ENCODE results near the gene NCF4. TPM values are rescaled to one million over a fixed set of nuclear protein-coding genes. Genes with fewer than 3 reads are reported as not detected.

NCF4 gene
- total and polyA plus RNA-seq, 9 of the 15 experiments (the other 6 are each of a cell fraction or from before 2014, with no cell fraction given): 0.04 to 0.95 (median 0.33) TPM

DNA sequence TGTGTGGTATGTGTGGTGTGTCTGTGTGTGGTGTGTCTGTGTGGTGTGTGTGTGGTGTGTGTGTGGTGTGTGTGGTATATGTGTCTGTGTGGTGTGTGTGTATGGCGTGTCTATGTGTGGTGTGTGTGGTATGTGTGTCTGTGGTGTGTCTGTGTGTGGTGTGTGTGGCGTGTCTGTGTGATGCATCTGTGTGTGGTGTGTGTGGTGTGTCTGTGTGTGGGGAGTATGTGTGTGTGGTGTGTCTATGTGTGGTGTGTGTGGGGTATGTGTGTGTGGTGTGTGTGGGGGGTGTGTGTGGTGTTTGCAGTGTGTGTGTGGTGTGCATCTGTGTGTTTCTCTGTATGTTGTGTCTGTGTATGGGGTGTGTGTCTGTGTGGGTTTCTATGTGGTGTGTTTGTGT, 36.2 kb upstream of the NCF4 start:
- H2AFZ ChIP-seq (ENCODE audit: low read depth, low read length): no peak overlapping the region
- H3K36me3 ChIP-seq (ENCODE audit: control insufficient read depth, insufficient read depth, low read length): no peaks in the 10 kb centered on the region
- no peaks in the 10 kb centered on the region for H3K79me2 ChIP-seq (ENCODE audit: control insufficient read depth, insufficient read depth, low read length)
- H3K4me1 ChIP-seq (replicated peaks in 1 of 2; ENCODE audit: control insufficient read depth in 2 of 2, insufficient read depth in 2 of 2, low read length in 2 of 2): no peaks in the 10 kb centered on the region
- no peak overlapping the region for H3K9ac ChIP-seq (ENCODE audit: insufficient read depth in 1 of 2, low read depth in 2 of 2, low read length in 2 of 2)
- 0% methylated on average over 2 of the region's 2 CpGs for WGBS (ENCODE audit: insufficient coverage, low coverage, missing lambda C conversion rate)
- DNase-seq (ENCODE audit: extremely low read depth in 1 of 4, low spot score in 3 of 4): no peak
- H3K27me3 ChIP-seq (ENCODE audit: control insufficient read depth in 2 of 2, insufficient read depth in 2 of 2, low read length in 2 of 2): peaks cover 0 to 11% of the 10 kb centered on the region in 2 experiments; a peak in 3 of 5 replicates
- no peak overlapping the region for H3K4me2 ChIP-seq (ENCODE audit: insufficient read depth, low read length)
- ChIA-PET POLR2A (no interaction called here), CTCF (ENCODE audit: low intra/inter-chr PET ratio) (no interaction called here)
- ATAC-seq: no peak
- no peak overlapping the region for H3K4me3 ChIP-seq
- intact Hi-C loops (cut with micrococcal nuclease) (no loop called here), in situ Hi-C loops (cut with MboI) (no loop called here)
- TF ChIP-seq ZEB2 (IDR thresholded peaks at IDR 0.05) (no peak), ZC3H8 (IDR thresholded peaks at IDR 0.05) (no peak), ZNF785 (CRISPR knock-in tag; IDR thresholded peaks at IDR 0.05) (no peak), CBX2 (IDR thresholded peaks at IDR 0.05; ENCODE audit: insufficient read depth, low read length, poor library complexity, severe bottlenecking) (no peak), MCM5 (IDR thresholded peaks at IDR 0.05; ENCODE audit: low read depth) (no peak), NFATC3 (IDR thresholded peaks at IDR 0.05) (no peak), ZNF311 (CRISPR knock-in tag; IDR thresholded peaks at IDR 0.05) (no peak), ELF1 (tag; IDR thresholded peaks at IDR 0.05) (no peak)
- TF ChIP-seq, protein P1, sequence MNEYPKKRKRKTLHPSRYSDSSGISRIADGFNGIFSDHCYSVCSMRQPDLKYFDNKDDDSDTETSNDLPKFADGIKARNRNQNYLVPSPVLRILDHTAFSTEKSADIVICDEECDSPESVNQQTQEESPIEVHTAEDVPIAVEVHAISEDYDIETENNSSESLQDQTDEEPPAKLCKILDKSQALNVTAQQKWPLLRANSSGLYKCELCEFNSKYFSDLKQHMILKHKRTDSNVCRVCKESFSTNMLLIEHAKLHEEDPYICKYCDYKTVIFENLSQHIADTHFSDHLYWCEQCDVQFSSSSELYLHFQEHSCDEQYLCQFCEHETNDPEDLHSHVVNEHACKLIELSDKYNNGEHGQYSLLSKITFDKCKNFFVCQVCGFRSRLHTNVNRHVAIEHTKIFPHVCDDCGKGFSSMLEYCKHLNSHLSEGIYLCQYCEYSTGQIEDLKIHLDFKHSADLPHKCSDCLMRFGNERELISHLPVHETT (CRISPR knock-in tag; conservative IDR thresholded peaks at IDR 0.05 in 1 of 2, IDR thresholded peaks at IDR 0.05 in 1 of 2): no peak
- TF ChIP-seq, protein P2, sequence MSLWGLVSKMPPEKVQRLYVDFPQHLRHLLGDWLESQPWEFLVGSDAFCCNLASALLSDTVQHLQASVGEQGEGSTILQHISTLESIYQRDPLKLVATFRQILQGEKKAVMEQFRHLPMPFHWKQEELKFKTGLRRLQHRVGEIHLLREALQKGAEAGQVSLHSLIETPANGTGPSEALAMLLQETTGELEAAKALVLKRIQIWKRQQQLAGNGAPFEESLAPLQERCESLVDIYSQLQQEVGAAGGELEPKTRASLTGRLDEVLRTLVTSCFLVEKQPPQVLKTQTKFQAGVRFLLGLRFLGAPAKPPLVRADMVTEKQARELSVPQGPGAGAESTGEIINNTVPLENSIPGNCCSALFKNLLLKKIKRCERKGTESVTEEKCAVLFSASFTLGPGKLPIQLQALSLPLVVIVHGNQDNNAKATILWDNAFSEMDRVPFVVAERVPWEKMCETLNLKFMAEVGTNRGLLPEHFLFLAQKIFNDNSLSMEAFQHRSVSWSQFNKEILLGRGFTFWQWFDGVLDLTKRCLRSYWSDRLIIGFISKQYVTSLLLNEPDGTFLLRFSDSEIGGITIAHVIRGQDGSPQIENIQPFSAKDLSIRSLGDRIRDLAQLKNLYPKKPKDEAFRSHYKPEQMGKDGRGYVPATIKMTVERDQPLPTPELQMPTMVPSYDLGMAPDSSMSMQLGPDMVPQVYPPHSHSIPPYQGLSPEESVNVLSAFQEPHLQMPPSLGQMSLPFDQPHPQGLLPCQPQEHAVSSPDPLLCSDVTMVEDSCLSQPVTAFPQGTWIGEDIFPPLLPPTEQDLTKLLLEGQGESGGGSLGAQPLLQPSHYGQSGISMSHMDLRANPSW (CRISPR knock-in tag; IDR thresholded peaks at IDR 0.05): no peak
- TF ChIP-seq, protein P3, sequence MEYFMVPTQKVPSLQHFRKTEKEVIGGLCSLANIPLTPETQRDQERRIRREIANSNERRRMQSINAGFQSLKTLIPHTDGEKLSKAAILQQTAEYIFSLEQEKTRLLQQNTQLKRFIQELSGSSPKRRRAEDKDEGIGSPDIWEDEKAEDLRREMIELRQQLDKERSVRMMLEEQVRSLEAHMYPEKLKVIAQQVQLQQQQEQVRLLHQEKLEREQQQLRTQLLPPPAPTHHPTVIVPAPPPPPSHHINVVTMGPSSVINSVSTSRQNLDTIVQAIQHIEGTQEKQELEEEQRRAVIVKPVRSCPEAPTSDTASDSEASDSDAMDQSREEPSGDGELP (CRISPR knock-in tag; IDR thresholded peaks at IDR 0.05; ENCODE audit: borderline replicate concordance): no peak
- H3K9me1 ChIP-seq (ENCODE audit: control insufficient read depth, insufficient read depth, low read length): no peaks in the 10 kb centered on the region
- FAIRE-seq: no peak
- no TSS peak for BruUV-seq (replicated peaks)
- no peaks in the 10 kb centered on the region for H4K20me1 ChIP-seq (replicated peaks; ENCODE audit: control insufficient read depth, insufficient read depth, low read length)
- no peaks in the 10 kb centered on the region for H3K9me3 ChIP-seq (replicated peaks; ENCODE audit: control insufficient read depth, insufficient read depth, low read depth, low read length)
- no peak overlapping the region for H3K27ac ChIP-seq (ENCODE audit: extremely low read depth, low read depth, low read length)

Measured in K562 (cell line).